Upper lobe of right lung (tissue), 1 donor: ENCODE results near the gene RPRD1A. TPM values are rescaled to one million over a fixed set of nuclear protein-coding genes. Genes with fewer than 3 reads are reported as not detected.
"Not testable (repeated sequence)": the region's sequence is repeated elsewhere in the genome, so short reads cannot be mapped to it uniquely, and the experiment has no call there.

Source experiments
- ATAC-seq: fragments of 200-7000 bp; cut with Tn5 transposase; one replicate; pipeline ENCODE4 v1.9.1; 2020; ENCODE audit warnings: mild to moderate bottlenecking, moderate library complexity
- DNase-seq: peaks from one replicate; pipeline ENCODE4 v3.0.0-alpha.2; 2020
- H3K27ac ChIP-seq: fragments of 200-600 bp; one replicate; pipeline ENCODE4 v1.8.0; 2022
- H3K27me3 ChIP-seq: fragments of 200-600 bp; one replicate; pipeline ENCODE4 v1.8.0; 2022; ENCODE audit warnings: mild to moderate bottlenecking
- H3K36me3 ChIP-seq: fragments of 200-600 bp; one replicate; pipeline ENCODE4 v1.8.0; 2022
- H3K4me1 ChIP-seq: fragments of 200-600 bp; one replicate; pipeline ENCODE4 v1.8.0; 2022
- H3K4me3 ChIP-seq: fragments of 200-600 bp; one replicate; pipeline ENCODE4 v1.8.0; 2022; ENCODE audit warnings: mild to moderate bottlenecking
- H3K9me3 ChIP-seq: fragments of 200-600 bp; one replicate; pipeline ENCODE4 v1.8.0; 2022
- CTCF ChIP-seq: fragments of 200-600 bp; IDR thresholded peaks from one replicate; pipeline ENCODE4 v1.8.0; 2022; ENCODE audit warnings: antibody characterized with exemption
- intact Hi-C: fragments of 100-400 bp; cut with DNase I; formaldehyde crosslinking; loops from one replicate; pipeline ENCODE4 v1.11.0; 2022
- total RNA-seq: library from RNA; stranded (reverse); fragmentation: NEBNext Ultra II Directional; extraction: Animal tissue kit (Norgen Biotek cat#: 25700); gene quantifications from one replicate; pipeline ENCODE4 v1.2.1, GENCODE V29; 2021
- donor health status: DM: no; HTN: yes; CAD: no; lungs with severe emphysema.

The RPRD1A gene
- total RNA-seq, 1 donor from 2014 or later, result 45.4 TPM

GRCh38 chr18:36075862-36076587 is 8.7 kb upstream of the RPRD1A start:
- peak; percentile 75 for ATAC-seq
- no peaks in the 10 kb centered on the region for H3K27me3 ChIP-seq
- no peak overlapping the region for H3K4me3 ChIP-seq

GRCh38 chr18:36074435-36074834 is 7.1 kb upstream of the RPRD1A start:
- Histone ChIP-seq H3K36me3 (no peaks in the 10 kb centered on the region), H3K4me1 (no peaks in the 10 kb centered on the region), H3K9me3 (no peaks in the 10 kb centered on the region), H3K4me3 (no peak overlapping the region), H3K27me3 (no peaks in the 10 kb centered on the region), H3K27ac (no peak overlapping the region)
- intact Hi-C loops, result no loop called here
- no peak for TF ChIP-seq CTCF
- ATAC-seq, result no peak
- DNase-seq, result no peak

More at GRCh38 chr18:36075862-36076587, 8.7 kb upstream of the RPRD1A start:
- no peak overlapping the region for H3K27ac ChIP-seq
- peaks cover 8% of the 10 kb centered on the region for H3K9me3 ChIP-seq
- H3K4me1 ChIP-seq, result no peaks in the 10 kb centered on the region
- TF ChIP-seq CTCF, result no peak
- H3K36me3 ChIP-seq, result no peaks in the 10 kb centered on the region
- intact Hi-C loops, result no loop called here
- no peak for DNase-seq

GRCh38 chr18:36073676-36074075 is 6.3 kb upstream of the RPRD1A start:
- ATAC-seq, result no peak
- Histone ChIP-seq H3K36me3 (no peaks in the 10 kb centered on the region), H3K27me3 (no peaks in the 10 kb centered on the region), H3K9me3 (no peaks in the 10 kb centered on the region), H3K27ac (no peak overlapping the region), H3K4me1 (no peaks in the 10 kb centered on the region), H3K4me3 (no peak overlapping the region)
- DNase-seq, result no peak
- intact Hi-C loops, result no loop called here
- TF ChIP-seq CTCF, result no peak

- intact Hi-C loops, H3K36me3 ChIP-seq, H3K9me3 ChIP-seq, H3K27me3 ChIP-seq, ATAC-seq, DNase-seq, H3K4me3 ChIP-seq, H3K27ac ChIP-seq, H3K4me1 ChIP-seq: not testable (repeated sequence)
Measured at GRCh38 chr18:36072406-36072805, 5.0 kb upstream of the RPRD1A start.

GRCh38 chr18:36066686-36067054 is 689 bp downstream of the RPRD1A start:
- ATAC-seq, result no peak
- intact Hi-C loops, result no loop called here

GRCh38 chr18:36066001-36066400 is 1.4 kb downstream of the RPRD1A start:
- intact Hi-C loops, result no loop called here
- Histone ChIP-seq H3K27ac (no peak overlapping the region), H3K4me1 (peaks cover 9% of the 10 kb centered on the region), H3K36me3 (no peaks in the 10 kb centered on the region), H3K27me3 (no peaks in the 10 kb centered on the region), H3K9me3 (no peaks in the 10 kb centered on the region), H3K4me3 (peak overlapping the region; percentile 72)
- no peak for TF ChIP-seq CTCF
- ATAC-seq (no peak), DNase-seq (no peak)

More at GRCh38 chr18:36066686-36067054, 689 bp downstream of the RPRD1A start:
- H3K9me3 ChIP-seq, result no peaks in the 10 kb centered on the region
- peak overlapping the region; percentile 72 for H3K4me3 ChIP-seq
- H3K36me3 ChIP-seq, result no peaks in the 10 kb centered on the region
- TF ChIP-seq CTCF, result no peak
- peak overlapping the region; percentile 92 for H3K27ac ChIP-seq
- H3K4me1 ChIP-seq, result peaks cover 9% of the 10 kb centered on the region
- H3K27me3 ChIP-seq, result no peaks in the 10 kb centered on the region
- no peak for DNase-seq

GRCh38 chr18:36064809-36065079 is 2.6 kb downstream of the RPRD1A start:
- H3K4me1 ChIP-seq, DNase-seq, H3K4me3 ChIP-seq, H3K9me3 ChIP-seq, H3K27me3 ChIP-seq, ATAC-seq, intact Hi-C loops, H3K36me3 ChIP-seq, H3K27ac ChIP-seq: not testable (repeated sequence)
